Body of pancreas (tissue), 4 donors: ENCODE measurements around the gene CBR4.

Experiments used
- CTCF ChIP-seq, 7 experiments: fragments of 450-650 bp in 4 of 7; fragments of 200-600 bp in 3 of 7; sonication (generic) in 3 of 7; IDR thresholded peaks; one replicate each; pipeline ENCODE4 v1.5.1; 2016 to 2019; ENCODE audit warnings: antibody characterized with exemption in 7 of 7
- POLR2A ChIP-seq, 3 donors: fragments of 450-650 bp; IDR thresholded peaks; one replicate each; pipeline ENCODE4 v1.6.1; 2016; ENCODE audit warnings: antibody characterized with exemption in 3 of 3, mild to moderate bottlenecking in 2 of 3

- no peak for TF ChIP-seq CTCF (IDR thresholded peaks at IDR 0.05)
- no peak for TF ChIP-seq POLR2A (IDR thresholded peaks at IDR 0.05)
Observed at GRCh38 chr4:168994958-168995357, 15.1 kb downstream of the CBR4 start.
